Measurements from ENCODE around the gene TMEM131.

The TMEM131 gene

GRCh38 chr2:97805776-97806175 is 190.0 kb downstream of the TMEM131 start:
- DNase-seq (ENCODE audit: low read depth), result no peak

DNA sequence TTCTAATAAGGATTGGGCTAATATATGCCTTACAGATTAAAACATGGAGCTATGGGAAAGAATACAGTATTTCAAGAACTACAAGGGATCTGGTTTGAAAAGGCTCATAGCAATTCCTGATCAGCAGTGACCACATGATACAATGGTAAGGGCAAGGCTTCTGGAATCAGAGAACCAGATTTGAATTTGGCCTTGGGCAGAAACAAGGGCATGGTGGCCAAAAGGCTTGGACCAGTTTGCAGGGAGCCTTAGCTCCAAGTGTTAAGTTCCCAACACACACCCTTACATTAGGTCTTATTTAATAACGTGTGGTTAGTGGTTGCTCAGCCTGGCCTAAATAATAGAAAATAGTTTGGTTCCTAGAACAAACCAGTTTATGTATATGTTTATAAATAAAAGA is 194.7 kb downstream of the TMEM131 start:
- no peak for DNase-seq (ENCODE audit: low read depth)

DNA sequence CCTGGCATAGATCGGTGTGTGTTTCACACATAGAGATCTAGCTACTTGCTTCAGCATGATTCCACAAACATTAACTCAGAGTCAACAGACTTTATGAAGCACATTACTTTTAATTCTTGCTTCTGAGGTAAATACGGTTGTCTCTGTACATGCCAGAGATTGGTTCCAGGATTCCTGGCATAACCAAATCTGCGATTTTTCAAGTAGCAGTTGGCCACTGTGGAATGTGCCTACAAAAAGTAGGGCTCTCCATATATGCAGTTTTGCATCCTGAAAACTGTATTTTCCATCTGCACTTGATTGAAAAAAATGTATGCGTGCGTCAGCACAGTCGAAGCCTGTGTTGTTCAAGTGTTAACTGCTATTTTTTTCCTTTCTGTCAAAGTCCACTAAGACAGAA is 197.3 kb downstream of the TMEM131 start:
- DNase-seq (ENCODE audit: low read depth), result no peak

- DNase-seq (ENCODE audit: low read depth), result no peak
These were observed 198.4 kb downstream of the TMEM131 start for GRCh38 chr2:97797355-97797754.

- DNase-seq (ENCODE audit: low read depth), result no peak
These were observed 199.2 kb downstream of the TMEM131 start for GRCh38 chr2:97796465-97797126.

- DNase-seq (ENCODE audit: low read depth), result no peak
These were observed 203.3 kb downstream of the TMEM131 start for GRCh38 chr2:97792416-97792815.

GRCh38 chr2:97788986-97789644 is 206.6 kb downstream of the TMEM131 start:
- DNase-seq (ENCODE audit: low read depth), result no peak

- DNase-seq (ENCODE audit: low read depth), result no peak
These were observed 209.9 kb downstream of the TMEM131 start for GRCh38 chr2:97785818-97786217.

DNA sequence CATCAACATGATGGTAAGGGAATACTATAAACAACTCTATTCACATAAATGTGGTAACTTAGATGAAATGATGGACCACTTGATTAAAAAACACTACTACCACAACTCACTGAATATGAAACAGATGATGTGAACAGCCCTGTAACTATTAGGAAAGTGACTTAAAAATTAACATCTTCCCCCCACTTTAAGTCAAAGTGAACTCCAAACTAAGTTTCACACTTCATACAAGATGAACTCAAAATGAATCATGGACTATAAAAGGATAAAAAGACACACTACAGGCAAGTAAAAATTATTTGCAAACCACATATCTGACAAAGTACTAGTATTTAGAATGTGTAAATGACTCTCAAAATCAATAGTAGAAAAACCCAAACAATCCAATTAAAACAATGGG is 210.8 kb downstream of the TMEM131 start:
- DNase-seq (ENCODE audit: low read depth), result no peak

DNA sequence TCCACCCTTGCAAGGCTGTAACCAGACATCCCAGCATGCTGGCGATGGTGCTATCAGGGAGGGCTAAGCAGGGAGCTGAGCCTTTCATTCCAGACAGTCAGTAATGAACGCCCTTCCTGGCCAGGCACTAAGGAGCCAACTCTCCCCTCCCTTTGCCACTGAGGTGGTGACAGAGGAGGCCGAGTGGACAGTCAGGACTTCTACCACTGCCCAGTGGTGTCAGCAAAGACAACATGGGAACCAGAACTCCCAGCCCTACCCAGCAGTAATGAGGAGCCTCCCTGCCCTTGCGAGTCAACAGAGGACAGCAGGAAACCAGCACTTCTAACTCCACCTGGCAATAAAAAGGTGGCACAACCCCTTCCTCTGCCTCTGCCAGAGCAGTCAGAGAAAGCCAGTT is 213.8 kb downstream of the TMEM131 start:
- no peak for DNase-seq (ENCODE audit: low read depth)

DNA sequence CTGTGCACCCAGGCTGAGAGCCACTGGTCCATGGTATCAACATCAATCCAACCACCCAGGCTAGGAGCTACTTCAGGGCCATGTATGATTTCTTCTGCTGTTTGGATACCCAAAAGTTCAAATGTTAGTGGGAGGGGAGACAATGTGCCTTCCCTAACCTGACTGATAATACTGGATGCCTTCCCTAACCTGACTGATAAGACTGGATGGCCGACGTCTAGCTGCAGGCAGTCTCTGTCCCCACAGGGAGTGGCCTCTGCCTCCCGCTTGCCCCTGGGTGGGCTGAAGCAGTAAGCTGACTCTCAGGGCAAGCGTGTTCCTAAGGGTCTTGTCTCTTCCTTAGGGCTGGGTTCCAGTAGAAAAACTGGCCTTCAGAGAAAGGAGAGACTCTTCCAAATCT is 216.6 kb downstream of the TMEM131 start:
- no peak for DNase-seq (ENCODE audit: low read depth)

- no peak for DNase-seq (ENCODE audit: low read depth)
These were observed 220.7 kb downstream of the TMEM131 start for GRCh38 chr2:97775074-97775473.

- DNase-seq (ENCODE audit: low read depth), result no peak
These were observed 221.3 kb downstream of the TMEM131 start for GRCh38 chr2:97774425-97774824.

DNA sequence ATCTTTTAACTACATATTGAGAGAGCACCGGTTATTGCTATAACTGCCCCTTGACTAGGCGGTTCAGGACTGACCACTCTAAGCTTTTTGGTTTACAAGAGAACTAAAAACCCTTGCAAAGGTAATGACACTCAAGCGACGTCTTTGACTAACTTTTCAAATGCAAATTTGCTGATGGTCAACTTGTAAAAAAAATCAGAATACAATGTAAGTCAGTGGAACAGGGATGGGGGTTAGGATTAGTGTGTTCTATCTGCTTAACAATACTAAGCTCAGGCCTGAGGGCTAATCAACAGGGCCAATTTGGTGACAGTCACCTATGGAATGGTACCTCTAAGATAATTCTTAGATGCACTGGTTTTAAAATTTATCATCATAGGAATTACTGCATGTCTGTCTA is 225.3 kb downstream of the TMEM131 start:
- DNase-seq (ENCODE audit: low read depth), result no peak

DNA sequence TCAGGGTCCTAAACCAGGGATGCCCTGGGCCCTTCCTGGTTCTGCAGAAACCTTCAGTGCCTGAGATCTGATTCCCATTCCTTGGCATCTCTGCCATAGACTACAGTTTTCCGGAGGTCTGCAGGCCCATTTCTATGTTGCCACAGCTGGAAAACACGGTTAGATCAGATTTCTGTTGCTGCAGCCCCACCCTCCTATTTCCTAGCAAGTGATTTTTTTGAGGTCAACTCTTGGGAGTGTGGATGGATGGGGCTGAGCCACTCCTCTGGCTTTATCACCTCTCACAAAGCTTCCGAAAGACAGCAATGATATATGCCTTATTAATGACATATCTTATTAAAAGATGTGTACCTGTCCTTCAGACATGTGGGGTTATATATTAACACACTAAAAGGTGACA is 226.0 kb downstream of the TMEM131 start:
- no peak for DNase-seq (ENCODE audit: low read depth)

- no peak for DNase-seq (ENCODE audit: low read depth)
These were observed 226.4 kb downstream of the TMEM131 start for GRCh38 chr2:97769308-97769707.

DNA sequence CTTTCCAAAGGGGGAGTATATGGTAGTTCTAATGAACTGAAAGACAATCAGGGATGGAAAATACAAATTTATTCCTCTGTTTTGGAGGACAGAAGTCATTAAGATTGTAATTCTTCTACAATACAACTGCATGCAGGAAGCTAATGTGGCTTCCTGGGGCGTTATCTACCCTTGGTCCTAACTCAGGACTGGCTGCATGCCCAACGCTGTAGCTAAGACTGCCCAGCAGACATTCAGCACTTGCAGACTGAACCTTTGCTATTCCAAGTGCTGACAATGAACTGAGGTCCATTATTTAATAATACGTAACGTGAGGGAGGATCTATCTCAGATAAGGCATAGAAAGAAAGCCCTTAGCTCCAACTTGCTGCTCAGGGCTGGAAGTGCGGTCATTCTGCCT is 229.2 kb downstream of the TMEM131 start:
- no peak for DNase-seq (ENCODE audit: low read depth)

DNA sequence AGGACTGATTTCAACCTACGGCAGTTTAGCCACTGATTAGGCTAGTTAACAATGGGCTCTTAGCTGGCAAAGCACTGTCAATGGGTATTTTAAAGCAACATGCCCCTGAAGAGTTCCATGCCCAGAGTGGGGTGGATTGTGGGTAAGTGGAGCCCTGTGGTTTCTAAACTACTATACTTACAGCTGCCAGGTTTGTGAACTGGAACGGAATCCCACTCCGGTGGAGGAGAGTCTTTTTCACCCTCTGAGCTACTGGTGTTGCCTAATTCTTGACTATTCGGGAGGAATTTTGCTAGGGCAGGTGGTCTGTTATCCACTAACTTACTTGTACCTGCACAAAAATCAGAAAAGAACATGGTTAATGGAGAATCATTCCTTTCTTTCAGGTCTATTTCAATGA is 229.8 kb downstream of the TMEM131 start:
- no peak for DNase-seq (ENCODE audit: low read depth)

GRCh38 chr2:97764559-97765263 is 231.0 kb downstream of the TMEM131 start:
- DNase-seq (ENCODE audit: low read depth), result no peak

DNA sequence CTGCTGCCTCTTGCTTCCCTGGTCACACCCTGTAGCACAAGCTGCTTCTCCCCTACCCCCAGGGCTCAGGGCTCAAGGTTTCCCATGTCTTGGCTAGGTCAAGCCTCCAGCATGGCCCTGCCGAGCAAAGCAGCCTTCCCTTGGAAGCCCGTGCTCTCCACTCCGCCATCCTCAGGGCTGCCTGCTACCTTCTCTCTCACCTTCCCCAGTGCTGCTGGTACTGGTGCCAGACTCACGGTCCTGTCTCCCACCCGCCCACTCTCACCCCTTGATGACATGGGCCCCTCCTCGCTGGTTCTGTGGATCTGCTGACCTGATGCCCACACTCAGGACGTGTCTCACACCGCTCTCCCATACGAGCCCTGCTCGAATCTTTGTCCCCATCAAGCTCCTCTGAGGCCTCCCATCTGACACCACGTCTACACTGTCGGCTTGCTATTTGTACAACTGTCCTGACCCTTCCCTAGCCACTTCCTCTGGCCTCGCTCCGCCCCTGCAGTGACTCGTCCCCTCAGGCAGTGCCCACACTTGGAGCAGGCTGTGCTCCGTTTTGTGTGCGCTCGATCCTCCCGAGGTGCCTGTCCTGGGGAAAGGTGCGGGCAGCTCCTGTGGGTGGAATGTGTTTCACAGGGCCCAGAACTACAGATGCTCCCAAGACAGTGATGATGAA is 232.4 kb downstream of the TMEM131 start:
- DNase-seq (ENCODE audit: low read depth), result no peak

DNA sequence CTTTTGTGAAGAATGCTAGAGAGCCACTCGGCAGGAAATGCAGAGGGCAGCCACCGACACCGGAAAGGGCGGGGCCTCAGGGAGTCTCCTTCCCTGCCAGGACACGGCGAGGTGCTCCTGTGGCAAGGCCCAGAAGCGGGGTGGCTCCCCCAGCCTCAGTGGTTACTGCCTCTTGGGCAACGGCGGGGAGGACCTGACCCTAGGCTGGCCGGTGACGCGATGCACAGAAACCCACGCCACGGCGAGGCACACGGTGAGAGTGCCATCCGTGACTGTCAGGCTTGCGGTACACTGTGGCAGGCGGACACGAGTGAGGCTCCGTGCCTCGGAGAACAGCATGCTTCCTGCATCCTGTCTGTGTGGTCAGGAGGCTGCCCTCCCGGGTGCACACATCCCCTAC is 234.6 kb downstream of the TMEM131 start:
- peak; percentile 49 for DNase-seq (ENCODE audit: low read depth)

DNA sequence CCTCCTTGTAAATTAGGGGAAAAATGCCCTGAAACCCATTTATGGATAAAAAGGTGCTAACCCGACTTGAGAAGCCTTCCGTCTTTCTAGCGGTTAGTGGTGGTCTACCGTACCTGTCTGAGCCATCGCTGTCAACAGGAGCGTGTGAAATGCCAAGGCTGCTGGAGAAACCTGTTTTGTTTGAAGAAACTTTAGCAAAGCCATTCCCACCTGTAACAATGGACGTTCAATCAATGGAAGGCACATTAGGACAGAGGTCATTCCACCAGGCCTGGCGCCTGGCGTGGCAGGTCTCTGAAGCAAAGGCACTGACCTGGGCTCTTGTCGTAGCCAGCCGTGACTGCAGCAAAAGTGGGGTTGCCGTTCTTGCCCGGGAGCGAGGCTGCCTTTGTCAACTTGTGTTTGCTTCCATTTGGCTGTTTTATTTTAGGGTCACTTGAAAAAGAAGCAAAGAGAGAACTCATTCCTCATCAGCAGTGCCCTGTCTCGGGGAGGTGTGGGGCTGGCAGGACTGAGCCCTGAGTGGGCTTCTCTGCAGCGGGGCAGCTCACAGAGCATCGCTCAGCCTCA is 235.2 kb downstream of the TMEM131 start:
- DNase-seq (ENCODE audit: low read depth), result no peak

Measured in activated T-cell treated with anti-CD3 and anti-CD28 coated beads for 48 hours (primary cell).